ENCODE measurements around the gene TMEM163.

DNA sequence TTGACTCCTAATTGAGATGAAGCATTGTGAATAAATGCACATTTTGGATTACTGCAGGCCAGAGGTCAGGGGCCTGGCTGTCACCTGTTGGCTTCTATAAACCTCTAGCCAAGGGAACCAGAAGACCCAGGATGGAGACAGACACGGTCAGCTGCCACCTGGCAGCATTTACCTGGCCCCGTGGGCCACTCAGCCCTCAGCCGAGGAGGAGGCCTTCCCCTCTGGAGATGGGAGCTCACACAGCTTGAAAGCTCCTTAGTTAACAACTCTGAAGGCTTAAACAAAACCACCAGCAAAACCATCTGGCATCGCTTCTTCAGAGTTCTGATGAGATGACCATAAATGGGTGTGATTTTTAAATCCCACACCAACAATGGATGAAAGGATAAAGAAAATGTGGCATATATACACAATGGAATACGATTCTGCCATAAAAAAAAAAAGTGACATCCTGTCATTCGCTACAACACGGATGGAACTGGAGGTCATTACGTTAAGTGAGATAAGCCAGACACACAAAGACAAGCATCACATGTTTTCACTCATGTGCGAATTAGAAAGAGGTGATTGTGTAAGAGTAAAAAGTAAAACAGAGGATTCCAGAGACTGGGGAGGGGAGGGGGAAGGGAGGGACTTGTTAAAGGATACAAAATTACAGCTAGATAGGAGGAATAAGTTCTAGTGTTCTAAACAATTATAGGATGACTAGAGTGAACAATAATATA lies 218.4 kb downstream of the TMEM163 start:
- TF ChIP-seq EP300 (IDR thresholded peaks at IDR 0.05; ENCODE audit: borderline replicate concordance) (no peak), MAX (IDR thresholded peaks at IDR 0.05) (no peak), RAD21 (IDR thresholded peaks at IDR 0.05; ENCODE audit: low read depth) (no peak)
